GM12872 (cell line): Measurements from ENCODE around the gene RANBP2.

Source experiments
- CTCF ChIP-seq: IDR thresholded peaks from 3 replicates; pipeline ENCODE4 v1.5.1; 2011; ENCODE audit warnings: low read depth, mild to moderate bottlenecking, low read length, moderate library complexity; ENCODE audit not compliant: insufficient read depth

The RANBP2 gene

DNA sequence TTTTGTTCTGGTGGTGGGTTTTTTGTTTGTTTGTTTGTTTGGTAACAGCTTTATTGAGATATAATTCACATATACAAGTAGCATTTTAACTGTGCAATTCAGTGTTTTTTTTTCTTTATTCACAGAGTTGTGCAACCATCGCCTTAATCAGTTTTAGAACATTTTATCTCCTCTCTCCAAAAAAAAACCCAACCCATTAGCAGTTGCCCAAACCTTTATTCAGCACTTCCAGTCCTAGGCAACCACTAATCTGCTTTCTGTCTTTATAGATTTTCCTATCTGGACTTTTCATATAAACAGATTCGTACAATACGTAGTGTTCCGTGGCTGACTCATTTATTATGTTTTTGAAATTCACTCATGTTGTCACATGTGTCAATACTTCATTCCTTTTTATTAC is 106.0 kb downstream of the RANBP2 start:
- TF ChIP-seq CTCF: no peak

DNA sequence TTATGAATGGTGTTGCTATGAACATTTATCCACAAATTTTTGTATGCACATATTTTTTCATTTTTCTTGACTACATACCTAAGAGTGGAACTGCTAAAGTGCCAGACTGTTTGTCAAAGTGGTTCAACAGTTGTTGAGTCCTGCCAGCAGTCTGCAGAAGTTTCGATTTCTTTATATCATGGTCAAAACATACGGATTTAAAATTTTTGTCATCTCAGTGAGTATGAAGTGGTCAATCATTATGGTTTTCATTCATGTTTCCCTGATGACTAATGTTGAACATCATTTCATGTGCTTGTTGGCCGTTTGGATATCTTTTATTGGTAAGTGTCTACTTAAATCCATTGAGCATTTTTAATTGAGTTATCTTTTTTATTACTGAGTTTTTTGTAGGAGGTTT is 106.5 kb downstream of the RANBP2 start:
- TF ChIP-seq CTCF: no peak

DNA sequence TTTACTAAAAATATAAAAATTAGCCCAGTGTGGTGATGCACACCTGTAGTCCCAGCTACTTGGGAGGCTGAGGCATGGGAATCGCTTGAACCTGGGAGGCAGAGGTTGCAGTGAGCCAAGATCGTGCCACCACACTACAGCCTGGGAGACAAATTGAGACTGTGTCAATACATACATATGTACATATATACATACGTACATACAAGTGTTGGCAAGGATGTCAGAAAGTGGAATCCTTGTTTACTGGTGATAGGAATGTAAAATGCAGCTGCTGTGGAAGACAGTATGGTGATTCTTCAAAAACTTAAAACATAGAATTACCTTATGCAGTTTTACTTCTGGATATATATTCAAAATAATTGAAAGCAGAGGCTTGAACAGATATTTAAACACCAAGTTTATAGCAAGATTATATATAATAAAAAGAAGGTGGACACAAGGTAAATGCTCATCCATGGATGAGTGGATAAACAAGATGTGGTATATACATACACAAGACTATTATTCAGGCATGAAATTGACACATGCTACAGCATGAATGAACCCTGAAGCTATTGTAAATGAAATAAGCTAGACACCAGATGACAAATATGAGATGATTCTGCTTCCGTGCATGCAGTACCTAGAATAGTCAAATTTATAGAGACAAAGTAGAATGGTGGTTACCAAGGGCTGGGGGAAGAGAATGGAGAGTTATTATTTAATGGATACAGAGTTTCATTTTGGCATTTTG is 110.5 kb downstream of the RANBP2 start:
- TF ChIP-seq CTCF: no peak

GRCh38 chr2:108833219-108833618 is 113.9 kb downstream of the RANBP2 start:
- no peak for TF ChIP-seq CTCF

DNA sequence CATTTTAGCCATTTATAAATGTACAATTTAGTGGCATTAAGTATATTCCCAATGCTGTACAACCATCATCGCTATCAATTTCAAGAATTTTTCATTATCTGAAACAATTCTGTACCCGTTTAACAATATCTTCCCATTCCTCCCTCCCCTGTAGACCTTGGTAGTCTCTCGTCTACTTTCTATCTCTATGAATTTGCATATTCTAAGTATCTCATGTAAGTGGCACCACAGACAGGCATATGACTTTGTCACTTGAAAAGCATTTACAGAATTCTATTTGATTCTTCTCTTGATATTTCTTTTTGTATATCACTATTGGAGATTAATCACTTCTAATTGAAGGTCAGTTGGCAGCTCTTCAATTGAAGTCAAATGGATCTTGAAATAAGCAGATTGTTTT is 115.3 kb downstream of the RANBP2 start:
- TF ChIP-seq CTCF: no peak

GRCh38 chr2:108835040-108835439 is 115.8 kb downstream of the RANBP2 start:
- no peak for TF ChIP-seq CTCF
